IPS DF 6.9 (cell line): ENCODE results near the gene ZNF511.
A peak's percentile ranks its signal among the peaks of the same experiment; 100 is the strongest.

ENCODE experiments used
- DNase-seq: peaks from one replicate; pipeline ENCODE4 v3.0.0-alpha.2; 2013; ENCODE audit warnings: low read depth, low spot score
- H3K27ac ChIP-seq: one replicate; pipeline ENCODE4 v1.5.1; 2013; ENCODE audit warnings: low read length, control low read depth
- H3K27me3 ChIP-seq: 2 replicates; pipeline ENCODE4 v1.6.1; 2013; ENCODE audit warnings: mild to moderate bottlenecking, low read length; ENCODE audit not compliant: control insufficient read depth, insufficient read depth
- H3K36me3 ChIP-seq: 2 replicates; pipeline ENCODE4 v1.6.1; 2013; ENCODE audit warnings: low read length; ENCODE audit not compliant: control insufficient read depth, insufficient read depth
- H3K4me1 ChIP-seq: 2 replicates; pipeline ENCODE4 v1.6.1; 2013; ENCODE audit warnings: low read length; ENCODE audit not compliant: control insufficient read depth, insufficient read depth
- H3K4me3 ChIP-seq: 2 replicates; pipeline ENCODE4 v1.5.1; 2013; ENCODE audit warnings: mild to moderate bottlenecking, low read length
- H3K9me3 ChIP-seq: 2 replicates; pipeline ENCODE4 v1.6.1; 2013; ENCODE audit warnings: low read length, inconsistent platforms; ENCODE audit not compliant: control insufficient read depth, insufficient read depth
- WGBS: extraction: QIAGEN DNeasy Blood & Tissue Kit; methylation state at CpG from one replicate; pipeline ENCODE4 v1.1.7; 2013; ENCODE audit warnings: mixed read lengths, missing lambda C conversion rate; ENCODE audit not compliant: insufficient read length, insufficient coverage; 5-methylcytosine and 5-hydroxymethylcytosine counted together

ZNF511 gene

GRCh38 chr10:133353988-133354605 lies 45.4 kb downstream of the ZNF511 start:
- Histone ChIP-seq H3K27me3 (no peaks in the 10 kb centered on the region), H3K4me3 (no peak overlapping the region), H3K9me3 (no peaks in the 10 kb centered on the region), H3K27ac (no peak overlapping the region), H3K4me1 (peaks cover 5% of the 10 kb centered on the region), H3K36me3 (peaks cover 3% of the 10 kb centered on the region; the same call in 1 of the 2 replicates)
- DNase-seq = no peak
- WGBS = no CpG with 5 or more reads among the region's 16 CpGs

- WGBS = no CpG with 5 or more reads among the region's 14 CpGs
- no peak for DNase-seq
- Histone ChIP-seq H3K36me3 (peaks cover 3% of the 10 kb centered on the region; the same call in 1 of the 2 replicates), H3K9me3 (no peaks in the 10 kb centered on the region), H3K4me3 (no peak overlapping the region), H3K27ac (no peak overlapping the region), H3K4me1 (peaks cover 5% of the 10 kb centered on the region), H3K27me3 (no peaks in the 10 kb centered on the region)
Observed at GRCh38 chr10:133354672-133355240, 46.0 kb downstream of the ZNF511 start.

GRCh38 chr10:133355266-133355665 lies 46.6 kb downstream of the ZNF511 start:
- no peak overlapping the region for H3K27ac ChIP-seq
- H3K36me3 ChIP-seq = peaks cover 3% of the 10 kb centered on the region; the same call in 1 of the 2 replicates
- peaks cover 5% of the 10 kb centered on the region for H3K4me1 ChIP-seq
- no peaks in the 10 kb centered on the region for H3K27me3 ChIP-seq
- H3K4me3 ChIP-seq = no peak overlapping the region
- no peaks in the 10 kb centered on the region for H3K9me3 ChIP-seq
- no peak for DNase-seq
- no CpG with 5 or more reads among the region's 6 CpGs for WGBS

- Histone ChIP-seq H3K9me3 (no peaks in the 10 kb centered on the region), H3K4me3 (no peak overlapping the region), H3K27me3 (no peaks in the 10 kb centered on the region), H3K4me1 (peaks cover 5% of the 10 kb centered on the region), H3K27ac (no peak overlapping the region), H3K36me3 (peaks cover 3% of the 10 kb centered on the region; the same call in 1 of the 2 replicates)
- DNase-seq = no peak
- no CpG with 5 or more reads among the region's 3 CpGs for WGBS
Observed at GRCh38 chr10:133355991-133356390, 47.3 kb downstream of the ZNF511 start.

GRCh38 chr10:133356549-133357284 lies 48.0 kb downstream of the ZNF511 start:
- H3K27ac ChIP-seq = no peak overlapping the region
- H3K36me3 ChIP-seq = peaks cover 4% of the 10 kb centered on the region; the same call in 1 of the 2 replicates
- peak overlapping the region; percentile 84 for H3K4me3 ChIP-seq
- H3K27me3 ChIP-seq = no peaks in the 10 kb centered on the region
- no peak for DNase-seq
- no peaks in the 10 kb centered on the region for H3K9me3 ChIP-seq
- peaks cover 3% of the 10 kb centered on the region for H3K4me1 ChIP-seq
- WGBS = no CpG with 5 or more reads among the region's 27 CpGs

- no peak within 1 kb of the TSS for H3K27ac ChIP-seq
Observed at GRCh38 chr10:133357285-133358161, 48.8 kb downstream of the ZNF511 start, which contains the start of gene FUOM. TSS of gene FUOM (minus strand) at chr10:133358019. CDS start at chr10:133358007, 12 bp downstream.

GRCh38 chr10:133358162-133358924 lies 49.6 kb downstream of the ZNF511 start:
- Histone ChIP-seq H3K27me3 (no peaks in the 10 kb centered on the region), H3K4me1 (peaks cover 3% of the 10 kb centered on the region; the same call in 1 of the 2 replicates), H3K4me3 (no peak overlapping the region), H3K27ac (no peak overlapping the region), H3K36me3 (peaks cover 17% of the 10 kb centered on the region), H3K9me3 (no peaks in the 10 kb centered on the region)
- DNase-seq = no peak
- WGBS = no CpG with 5 or more reads among the region's 41 CpGs

More at GRCh38 chr10:133357285-133358161, 48.8 kb downstream of the ZNF511 start, which contains the start of gene FUOM:
- no CpG with 5 or more reads among the region's 83 CpGs for WGBS
- H3K9me3 ChIP-seq = no peaks in the 10 kb centered on the region
- peaks cover 10% of the 10 kb centered on the region for H3K36me3 ChIP-seq
- no peaks in the 10 kb centered on the region for H3K27me3 ChIP-seq
- peaks cover 3% of the 10 kb centered on the region for H3K4me1 ChIP-seq
- peak within 1 kb of the TSS; percentile 84 for H3K4me3 ChIP-seq
- no peak for DNase-seq

GRCh38 chr10:133358925-133359310 lies 50.2 kb downstream of the ZNF511 start:
- no peaks in the 10 kb centered on the region for H3K9me3 ChIP-seq
- H3K27me3 ChIP-seq = no peaks in the 10 kb centered on the region
- peaks cover 3% of the 10 kb centered on the region; the same call in 1 of the 2 replicates for H3K4me1 ChIP-seq
- WGBS = no CpG with 5 or more reads among the region's 11 CpGs
- H3K4me3 ChIP-seq = no peak overlapping the region; the same call in 1 of the 2 replicates
- DNase-seq = no peak
- peaks cover 17% of the 10 kb centered on the region for H3K36me3 ChIP-seq
- no peak overlapping the region for H3K27ac ChIP-seq

- Histone ChIP-seq H3K27ac (no peak overlapping the region), H3K9me3 (no peaks in the 10 kb centered on the region), H3K4me1 (peaks cover 3% of the 10 kb centered on the region; the same call in 1 of the 2 replicates), H3K36me3 (peaks cover 18% of the 10 kb centered on the region), H3K27me3 (no peaks in the 10 kb centered on the region), H3K4me3 (no peak overlapping the region)
- whole genome bisulfite sequencing = no CpG with 5 or more reads among the region's 6 CpGs
- no peak for DNase-seq
Observed at GRCh38 chr10:133359554-133359971, 50.8 kb downstream of the ZNF511 start.
